NCI-H2029 treated with DMSO at 0.1 percent for 48 hours (cell line): ENCODE data around the gene CAPS.

Experiments used
- DNase-seq: peaks from one replicate; lab custom pipeline; 2025; lab: John Stamatoyannopoulos, UW

Gene CAPS

GRCh38 chr19:5910638-5910907 lies 3.5 kb upstream of the CAPS start:
- no peak for DNase-seq

- DNase-seq, result no peak
Observed at GRCh38 chr19:5911366-5911765, 2.7 kb upstream of the CAPS start.

- no peak for DNase-seq
Observed at GRCh38 chr19:5914358-5914774, 312 bp downstream of the CAPS start.

- DNase-seq, result no peak
Observed at GRCh38 chr19:5914946-5915781, 1.1 kb downstream of the CAPS start.

GRCh38 chr19:5915782-5916165 lies 1.7 kb downstream of the CAPS start:
- no peak for DNase-seq

- DNase-seq, result no peak
Observed at GRCh38 chr19:5916181-5916708, 2.2 kb downstream of the CAPS start.

GRCh38 chr19:5917431-5918107 lies 3.5 kb downstream of the CAPS start:
- DNase-seq, result no peak

GRCh38 chr19:5918463-5919079 lies 4.5 kb downstream of the CAPS start:
- DNase-seq, result no peak

- no peak for DNase-seq
Observed at GRCh38 chr19:5921516-5922160, 7.6 kb downstream of the CAPS start.

GRCh38 chr19:5922161-5922545 lies 8.1 kb downstream of the CAPS start:
- no peak for DNase-seq

- DNase-seq, result no peak
Observed at GRCh38 chr19:5923356-5923755, 9.3 kb downstream of the CAPS start.

GRCh38 chr19:5925830-5926427 lies 11.9 kb downstream of the CAPS start:
- DNase-seq, result no peak

GRCh38 chr19:5926641-5927440 lies 12.8 kb downstream of the CAPS start:
- DNase-seq, result no peak

GRCh38 chr19:5927441-5927821 lies 13.4 kb downstream of the CAPS start:
- no peak for DNase-seq

- no peak for DNase-seq
Observed at GRCh38 chr19:5929179-5929578, 15.1 kb downstream of the CAPS start.

- DNase-seq, result no peak
Observed at GRCh38 chr19:5929625-5930024, 15.6 kb downstream of the CAPS start.

GRCh38 chr19:5931251-5931650 lies 17.2 kb downstream of the CAPS start:
- DNase-seq, result no peak

- DNase-seq, result no peak
Observed at GRCh38 chr19:5932146-5932545, 18.1 kb downstream of the CAPS start.

- DNase-seq, result no peak
Observed at GRCh38 chr19:5932609-5933262, 18.7 kb downstream of the CAPS start.

- DNase-seq, result no peak
Observed at GRCh38 chr19:5933391-5934068, 19.5 kb downstream of the CAPS start.
